Loucy (cell line): Measurements from ENCODE around the gene MICU1.

Experiments used
- H2AFZ ChIP-seq: fragments of 200-600 bp; sonication (generic); 2 replicates; pipeline ENCODE4 v1.6.0; 2016; ENCODE audit warnings: antibody characterized with exemption, mild to moderate bottlenecking, low read length, moderate library complexity
- H3F3A ChIP-seq: fragments of 200-600 bp; 2 replicates; pipeline ENCODE4 v1.6.0; 2016; ENCODE audit warnings: antibody characterized with exemption, low read depth, mild to moderate bottlenecking
- H3K27me3 ChIP-seq: fragments of 200-600 bp; sonication (generic); 2 replicates; pipeline ENCODE4 v1.6.1; 2014; ENCODE audit warnings: low read length, mild to moderate bottlenecking; ENCODE audit not compliant: insufficient read depth, poor library complexity, severe bottlenecking
- H3K36me3 ChIP-seq: fragments of 200-600 bp; sonication (generic); 2 replicates; pipeline ENCODE4 v1.6.1; 2016; ENCODE audit warnings: low read length; ENCODE audit not compliant: insufficient read depth
- H3K4me1 ChIP-seq: fragments of 200-600 bp; sonication (generic); 2 replicates; pipeline ENCODE4 v1.5.1; 2014; ENCODE audit warnings: low read length, mild to moderate bottlenecking; ENCODE audit not compliant: insufficient read depth, poor library complexity, severe bottlenecking
- H3K4me2 ChIP-seq: fragments of 200-600 bp; sonication (generic); 2 replicates; pipeline ENCODE4 v1.6.0; 2014; ENCODE audit warnings: antibody characterized with exemption, low read length, low read depth, mild to moderate bottlenecking; ENCODE audit not compliant: poor library complexity, severe bottlenecking
- H3K4me3 ChIP-seq: fragments of 200-600 bp; sonication (generic); 2 replicates; pipeline ENCODE4 v1.5.1; 2014; ENCODE audit warnings: low read length, mild to moderate bottlenecking, mixed read lengths; ENCODE audit not compliant: poor library complexity, severe bottlenecking
- H3K79me2 ChIP-seq: fragments of 200-600 bp; sonication (generic); 2 replicates; pipeline ENCODE4 v1.6.1; 2014; ENCODE audit warnings: low read length; ENCODE audit not compliant: insufficient read depth
- H3K9ac ChIP-seq: fragments of 200-600 bp; sonication (generic); 2 replicates; pipeline ENCODE4 v1.6.0; 2014; ENCODE audit warnings: mild to moderate bottlenecking, low read depth, low read length, moderate library complexity; ENCODE audit not compliant: poor library complexity, severe bottlenecking
- H3K9me2 ChIP-seq: fragments of 200-600 bp; sonication (generic); replicated peaks from 2 replicates; pipeline ENCODE4 v1.6.1; 2016; ENCODE audit warnings: low read depth, low read length, mixed read lengths
- H3K9me3 ChIP-seq: fragments of 200-600 bp; sonication (generic); 2 replicates; pipeline ENCODE4 v1.6.1; 2014; ENCODE audit warnings: mild to moderate bottlenecking, antibody characterized with exemption, low read length, low read depth; ENCODE audit not compliant: insufficient read depth
- H4K20me1 ChIP-seq: fragments of 200-600 bp; sonication (generic); 2 replicates; pipeline ENCODE4 v1.6.0; 2014; ENCODE audit warnings: antibody characterized with exemption, low read length, mild to moderate bottlenecking; ENCODE audit not compliant: insufficient read depth, poor library complexity, severe bottlenecking
- EZH2phosphoT487 ChIP-seq: fragments of 200-600 bp; IDR thresholded peaks from 2 replicates; pipeline ENCODE4 v1.6.1; 2018; ENCODE audit warnings: antibody characterized with exemption, mild to moderate bottlenecking, moderate library complexity, borderline replicate concordance
- TF ChIP-seq, protein P1 (sequence below): fragments of 200-600 bp; sonication (generic); conservative IDR thresholded peaks from 2 replicates; pipeline ENCODE4 v1.5.1; 2014; ENCODE audit warnings: mild to moderate bottlenecking, antibody characterized with exemption, low read length

Gene MICU1

GRCh38 chr10:72509206-72509799 lies 116.6 kb downstream of the MICU1 start:
- Histone ChIP-seq H3K4me3 (no peak overlapping the region), H3K9me2 (no peaks in the 10 kb centered on the region), H3K4me1 (peaks cover 6% of the 10 kb centered on the region), H3K9me3 (peaks cover 4% of the 10 kb centered on the region; the same call in 1 of the 2 replicates), H3K27me3 (no peaks in the 10 kb centered on the region), H4K20me1 (no peaks in the 10 kb centered on the region), H3K9ac (no peak overlapping the region), H2AFZ (no peak overlapping the region), H3K79me2 (no peaks in the 10 kb centered on the region), H3K4me2 (no peak overlapping the region), H3K36me3 (no peaks in the 10 kb centered on the region), H3F3A (no peaks in the 10 kb centered on the region)
- TF ChIP-seq EZH2phosphoT487, result no peak
- TF ChIP-seq, protein P1, sequence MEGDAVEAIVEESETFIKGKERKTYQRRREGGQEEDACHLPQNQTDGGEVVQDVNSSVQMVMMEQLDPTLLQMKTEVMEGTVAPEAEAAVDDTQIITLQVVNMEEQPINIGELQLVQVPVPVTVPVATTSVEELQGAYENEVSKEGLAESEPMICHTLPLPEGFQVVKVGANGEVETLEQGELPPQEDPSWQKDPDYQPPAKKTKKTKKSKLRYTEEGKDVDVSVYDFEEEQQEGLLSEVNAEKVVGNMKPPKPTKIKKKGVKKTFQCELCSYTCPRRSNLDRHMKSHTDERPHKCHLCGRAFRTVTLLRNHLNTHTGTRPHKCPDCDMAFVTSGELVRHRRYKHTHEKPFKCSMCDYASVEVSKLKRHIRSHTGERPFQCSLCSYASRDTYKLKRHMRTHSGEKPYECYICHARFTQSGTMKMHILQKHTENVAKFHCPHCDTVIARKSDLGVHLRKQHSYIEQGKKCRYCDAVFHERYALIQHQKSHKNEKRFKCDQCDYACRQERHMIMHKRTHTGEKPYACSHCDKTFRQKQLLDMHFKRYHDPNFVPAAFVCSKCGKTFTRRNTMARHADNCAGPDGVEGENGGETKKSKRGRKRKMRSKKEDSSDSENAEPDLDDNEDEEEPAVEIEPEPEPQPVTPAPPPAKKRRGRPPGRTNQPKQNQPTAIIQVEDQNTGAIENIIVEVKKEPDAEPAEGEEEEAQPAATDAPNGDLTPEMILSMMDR, result no peak

DNA sequence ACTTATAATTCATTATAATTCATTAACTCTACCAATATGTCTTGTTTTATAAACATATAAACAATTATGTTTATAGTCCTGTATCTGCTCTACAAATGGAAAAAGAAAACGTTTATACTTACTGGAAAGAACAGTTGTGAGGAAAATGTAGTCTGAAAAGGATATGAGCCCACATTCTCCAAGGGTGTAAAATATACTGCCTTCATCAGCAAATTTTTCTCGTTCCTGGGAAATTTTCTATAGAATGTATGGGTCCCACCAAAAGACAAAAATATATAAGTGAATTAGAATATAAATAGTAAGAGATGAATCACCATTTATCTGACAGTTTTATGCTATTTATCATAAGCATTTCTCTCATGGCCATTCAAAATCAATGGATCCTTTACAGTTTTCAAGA lies 117.8 kb downstream of the MICU1 start:
- H3K4me2 ChIP-seq, result no peak overlapping the region
- H3K4me3 ChIP-seq, result no peak overlapping the region
- no peaks in the 10 kb centered on the region for H3K79me2 ChIP-seq
- H2AFZ ChIP-seq, result no peak overlapping the region
- no peaks in the 10 kb centered on the region for H3K36me3 ChIP-seq
- 0 out of 2 replicates have a peak, but pooled peaks cover 5% of the 10 kb centered on the region for H3K9me3 ChIP-seq
- H3K9me2 ChIP-seq, result no peaks in the 10 kb centered on the region
- no peak for TF ChIP-seq EZH2phosphoT487
- TF ChIP-seq, protein P1, result no peak
- no peaks in the 10 kb centered on the region for H4K20me1 ChIP-seq
- H3K4me1 ChIP-seq, result peaks cover 6% of the 10 kb centered on the region
- H3F3A ChIP-seq, result no peaks in the 10 kb centered on the region
- no peak overlapping the region for H3K9ac ChIP-seq
- no peaks in the 10 kb centered on the region for H3K27me3 ChIP-seq

DNA sequence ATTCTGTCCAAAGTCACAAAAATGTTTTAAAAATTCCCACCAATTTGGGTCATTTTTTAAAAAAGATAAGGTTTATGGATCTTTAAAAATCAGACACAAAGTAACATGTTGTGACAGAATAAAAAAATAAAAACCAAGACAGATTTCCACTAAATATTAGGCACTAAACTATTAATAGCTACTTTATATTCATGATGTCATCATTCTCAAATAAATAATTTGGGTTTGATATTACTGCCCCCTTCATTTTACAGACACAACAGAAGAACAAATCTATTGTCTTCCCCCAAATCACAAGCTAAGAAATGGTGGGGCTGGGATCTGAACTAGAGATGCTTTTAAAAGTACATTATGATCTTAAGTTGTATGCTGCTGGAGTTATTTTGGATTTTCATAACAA lies 119.4 kb downstream of the MICU1 start:
- Histone ChIP-seq H3K9ac (no peak overlapping the region), H3K36me3 (no peaks in the 10 kb centered on the region), H3K4me1 (peaks cover 6% of the 10 kb centered on the region), H3K9me2 (no peaks in the 10 kb centered on the region), H3K4me3 (no peak overlapping the region), H3K79me2 (no peaks in the 10 kb centered on the region), H3K4me2 (no peak overlapping the region), H4K20me1 (no peaks in the 10 kb centered on the region), H3F3A (no peaks in the 10 kb centered on the region), H3K27me3 (no peaks in the 10 kb centered on the region), H2AFZ (no peak overlapping the region), H3K9me3 (0 out of 2 replicates have a peak, but pooled peaks cover 5% of the 10 kb centered on the region)
- TF ChIP-seq, protein P1, result no peak
- TF ChIP-seq EZH2phosphoT487, result no peak
